Measurements from ENCODE around the gene ERBB3. TPM values are rescaled to one million over a fixed set of nuclear protein-coding genes. Genes with fewer than 3 reads are reported as not detected.

ERBB3 gene
- total and polyA plus RNA-seq, 2 of the 8 experiments (the other 6 are each of a cell fraction or from before 2014, with no cell fraction given), result 33.9 to 52.4 TPM

- TF ChIP-seq TEAD4 (IDR thresholded peaks at IDR 0.05; ENCODE audit: low read depth, low read length) (no peak), KDM1A (IDR thresholded peaks at IDR 0.05; ENCODE audit: borderline replicate concordance, low read length) (0 out of 2 replicates have a peak, but pooled peaks have one; percentile 15), NRF1 (IDR thresholded peaks at IDR 0.05; ENCODE audit: low read depth, low read length) (no peak), YY1 (IDR thresholded peaks at IDR 0.05; ENCODE audit: low read depth, low read length) (no peak), ASH2L (IDR thresholded peaks at IDR 0.05; ENCODE audit: low read length) (no peak), TBP (IDR thresholded peaks at IDR 0.05; ENCODE audit: low read depth, low read length) (no peak), NANOG (IDR thresholded peaks at IDR 0.05; ENCODE audit: insufficient read depth, low read depth, low read length, poor library complexity, severe bottlenecking) (no peak), CHD2 (IDR thresholded peaks at IDR 0.05; ENCODE audit: low read length) (no peak), CHD7 (IDR thresholded peaks at IDR 0.05; ENCODE audit: insufficient replicate concordance, low read length) (no peak), E2F6 (IDR thresholded peaks at IDR 0.05) (no peak)
These were observed 23.8 kb downstream of the ERBB3 start (continued) for GRCh38 chr12:56103823-56104108.

Measured in H1 (cell line).